GM21367 (cell line): Measurements from ENCODE around the gene XXYLT1.

Experiments
- ATAC-seq: cut with Tn5 transposase; IDR thresholded peaks from one replicate; pipeline ENCODE4 v1.9.1; 2021; ENCODE audit not compliant: unreplicated experiment

Gene XXYLT1

DNA sequence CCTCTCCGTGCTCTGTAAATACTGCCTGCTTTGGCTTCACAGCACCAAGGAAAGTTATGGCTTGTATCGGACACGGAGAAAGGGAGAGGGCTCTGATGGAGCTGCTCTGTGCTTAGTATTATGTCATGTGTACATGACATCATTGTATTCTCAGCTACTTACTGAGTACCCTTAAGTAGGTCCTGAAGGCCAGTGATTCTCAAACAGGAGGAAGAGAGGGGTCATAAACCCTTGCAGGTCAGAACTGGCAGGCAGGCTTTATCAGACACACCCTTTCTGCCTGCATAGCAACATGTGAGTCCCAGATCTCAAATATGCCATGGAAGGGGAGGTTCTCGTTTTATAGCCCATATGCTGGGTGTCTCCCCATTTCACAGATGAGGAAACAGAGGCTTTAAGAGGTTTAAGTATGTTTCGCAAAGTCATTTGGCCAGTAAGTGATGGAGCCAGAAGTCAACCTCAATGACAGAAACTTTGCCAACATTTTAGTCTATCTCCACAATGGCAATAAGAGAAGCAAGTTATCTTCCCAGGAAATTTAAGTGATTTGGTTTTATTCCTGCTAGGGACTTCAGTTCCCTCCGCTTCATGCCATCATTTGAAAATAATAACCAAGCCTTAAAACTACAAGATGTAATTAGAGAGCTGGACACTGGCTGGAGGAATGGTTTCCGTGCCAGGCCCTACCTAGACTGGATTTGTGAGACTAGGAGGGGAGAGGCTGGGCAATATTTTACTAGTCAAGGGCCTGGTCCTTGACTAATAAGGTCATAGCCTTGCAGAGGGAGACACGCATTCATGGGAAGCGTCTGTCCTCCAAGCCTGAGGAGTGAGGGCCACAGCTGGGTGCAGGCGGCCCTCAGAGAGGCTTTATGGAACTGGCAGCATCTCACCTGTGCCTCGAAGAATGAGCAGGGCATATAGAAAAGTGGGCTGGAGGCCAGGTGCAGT is 133.0 kb downstream of the XXYLT1 start:
- no peak for ATAC-seq

DNA sequence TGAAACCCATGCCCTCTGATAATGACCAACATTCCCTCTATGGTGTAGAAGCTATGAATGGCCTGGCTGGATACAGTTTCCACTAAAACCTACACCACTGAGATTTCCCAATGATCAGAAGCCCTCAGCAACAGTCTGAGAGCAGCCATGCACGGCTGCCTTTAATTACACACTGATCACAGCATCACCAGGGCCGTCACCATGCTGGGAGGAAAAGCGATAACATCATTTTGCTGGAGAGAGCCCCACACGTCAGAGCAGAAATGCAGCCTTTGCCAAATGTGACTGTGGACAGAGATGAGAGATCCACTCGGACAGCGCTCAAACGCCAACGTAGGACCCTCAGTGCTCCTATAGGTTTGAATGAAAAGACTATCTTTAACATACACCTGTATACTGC is 135.0 kb downstream of the XXYLT1 start:
- no peak for ATAC-seq

GRCh38 chr3:195134431-195134830 is 136.5 kb downstream of the XXYLT1 start:
- ATAC-seq = no peak

- no peak for ATAC-seq
These were observed 137.5 kb downstream of the XXYLT1 start for GRCh38 chr3:195133462-195133861.

DNA sequence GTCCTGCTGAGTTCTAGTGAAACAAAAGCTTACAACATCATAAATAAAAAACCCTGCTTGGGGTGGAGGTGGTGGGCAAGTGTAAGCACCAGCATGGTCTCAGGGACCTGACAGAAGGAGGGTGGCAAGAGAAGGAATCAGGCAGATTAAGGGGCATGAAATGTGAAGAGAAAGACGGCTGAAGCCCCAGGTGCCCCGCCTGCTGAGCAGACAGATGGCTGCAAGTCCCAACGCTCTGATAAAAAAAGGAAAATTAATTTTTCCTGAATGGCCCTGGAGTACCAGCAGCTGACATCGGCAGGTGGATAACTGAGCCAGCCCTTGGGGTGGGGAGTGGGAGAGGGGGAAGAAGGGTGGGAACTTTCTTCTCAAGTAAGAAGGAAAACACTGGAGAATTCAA is 137.9 kb downstream of the XXYLT1 start:
- no peak for ATAC-seq

DNA sequence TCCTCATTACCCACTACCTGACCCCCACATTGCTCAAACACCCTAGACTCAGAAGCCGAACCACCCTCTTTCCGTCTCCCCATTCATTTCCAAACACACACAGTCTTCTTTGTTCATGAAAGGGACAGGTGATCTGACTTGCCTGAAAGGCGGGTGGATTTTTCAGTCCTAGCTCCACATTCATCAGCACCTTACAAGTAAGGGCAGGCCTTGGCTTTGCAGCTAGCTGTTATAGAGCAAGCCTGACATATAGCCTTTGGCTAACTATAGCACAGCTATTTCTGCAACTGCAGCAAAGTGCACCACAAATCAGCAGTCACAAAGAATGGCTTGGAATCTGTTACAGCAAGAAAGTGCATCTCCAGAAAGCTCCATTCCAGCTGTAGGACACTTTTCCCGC is 139.8 kb downstream of the XXYLT1 start:
- ATAC-seq = no peak

- peak; percentile 84 for ATAC-seq
These were observed 141.1 kb downstream of the XXYLT1 start for GRCh38 chr3:195129644-195130492.

- no peak for ATAC-seq
These were observed 141.8 kb downstream of the XXYLT1 start for GRCh38 chr3:195129072-195129643.

DNA sequence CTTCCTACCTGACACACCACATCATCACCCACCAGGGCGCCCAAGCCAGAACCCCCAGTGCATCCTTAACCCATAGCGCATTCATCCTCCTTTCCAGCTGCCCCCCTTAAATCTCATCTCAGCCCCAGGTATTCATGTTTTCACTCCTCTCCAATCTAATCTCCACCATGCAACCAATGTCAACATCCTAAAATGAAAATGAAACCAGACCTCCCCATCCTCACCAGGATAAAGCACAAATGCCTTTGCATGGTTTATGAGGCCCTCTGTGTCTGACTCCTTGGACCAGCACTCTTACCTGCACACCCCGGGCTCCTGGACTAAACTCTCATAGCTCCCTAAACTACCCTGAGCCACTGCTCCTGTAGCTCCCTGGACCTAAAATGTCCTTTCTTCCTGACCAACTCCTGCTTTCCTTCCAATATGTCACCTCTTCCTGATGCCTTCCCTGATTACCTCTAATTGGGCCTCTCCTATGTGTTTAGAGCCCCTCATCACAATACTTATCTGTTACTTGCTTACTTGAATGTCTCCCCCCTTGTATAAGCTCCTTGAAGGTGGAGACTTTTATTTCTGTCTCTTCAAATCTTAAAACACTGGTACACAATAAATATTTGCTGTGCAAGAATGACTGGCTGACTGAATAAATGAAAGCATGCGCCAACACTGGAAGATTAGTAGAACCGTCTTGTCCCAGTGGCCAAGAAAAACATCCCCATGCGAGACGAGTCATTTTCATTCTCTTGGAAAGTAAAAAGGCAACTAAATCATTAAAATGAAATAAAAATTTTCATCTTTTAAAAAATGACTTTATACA is 142.5 kb downstream of the XXYLT1 start:
- no peak for ATAC-seq

GRCh38 chr3:195126056-195126605 is 144.8 kb downstream of the XXYLT1 start:
- no peak for ATAC-seq

DNA sequence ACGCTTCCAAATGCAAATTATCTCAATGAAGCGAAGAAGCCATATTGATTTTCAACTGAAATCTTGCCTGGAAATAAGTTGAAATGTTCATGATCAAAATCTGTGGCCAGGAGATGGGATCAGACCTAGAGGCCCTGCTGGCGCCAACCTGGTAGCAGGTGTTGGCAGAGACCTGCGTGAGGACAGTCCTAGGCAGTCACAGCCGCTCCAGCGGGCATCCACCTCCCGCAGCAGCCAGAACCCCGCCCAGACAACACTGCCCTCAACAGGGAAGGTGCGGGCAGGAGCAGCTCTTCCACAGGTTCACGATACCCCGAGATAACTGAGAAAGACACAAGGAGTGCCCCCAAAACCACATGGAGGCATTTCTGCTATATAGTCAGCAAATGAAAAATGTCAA is 145.3 kb downstream of the XXYLT1 start:
- ATAC-seq = no peak

DNA sequence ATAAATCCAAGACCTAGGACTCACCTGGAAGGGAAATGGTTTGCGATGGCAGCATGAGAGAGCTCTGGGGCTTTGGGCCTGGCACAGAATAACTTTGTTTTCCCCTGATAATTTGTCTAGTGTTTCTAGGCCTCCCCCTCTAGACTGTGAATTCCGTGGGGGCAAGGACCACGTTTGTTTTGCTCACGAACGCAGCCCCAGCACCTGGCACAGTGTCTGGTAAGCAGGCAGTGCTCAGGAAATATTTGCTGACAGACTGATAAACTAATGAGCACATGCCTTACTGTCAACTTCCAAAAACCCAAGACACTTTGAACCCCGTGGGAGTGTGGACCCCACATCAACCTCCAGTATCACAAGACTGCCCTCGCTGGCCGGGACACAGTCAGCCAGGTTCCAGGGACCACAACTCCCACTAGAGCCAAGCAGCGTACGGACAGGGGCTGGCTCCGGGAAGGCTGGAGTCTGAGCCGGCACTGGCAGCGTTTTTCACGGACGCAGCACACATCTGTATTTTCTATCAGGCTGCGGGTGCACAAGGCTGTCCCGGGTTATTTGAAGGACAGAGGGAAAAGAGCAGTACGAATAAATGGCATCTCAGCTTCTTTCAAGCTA is 146.5 kb downstream of the XXYLT1 start:
- no peak for ATAC-seq

- ATAC-seq = no peak
These were observed 147.7 kb downstream of the XXYLT1 start for GRCh38 chr3:195123281-195123691.

- ATAC-seq = no peak
These were observed 148.7 kb downstream of the XXYLT1 start for GRCh38 chr3:195122261-195122660.

GRCh38 chr3:195120267-195120601 is 150.7 kb downstream of the XXYLT1 start:
- no peak for ATAC-seq

GRCh38 chr3:195119461-195120266 is 151.3 kb downstream of the XXYLT1 start:
- no peak for ATAC-seq

GRCh38 chr3:195118671-195119070 is 152.3 kb downstream of the XXYLT1 start:
- ATAC-seq = no peak

DNA sequence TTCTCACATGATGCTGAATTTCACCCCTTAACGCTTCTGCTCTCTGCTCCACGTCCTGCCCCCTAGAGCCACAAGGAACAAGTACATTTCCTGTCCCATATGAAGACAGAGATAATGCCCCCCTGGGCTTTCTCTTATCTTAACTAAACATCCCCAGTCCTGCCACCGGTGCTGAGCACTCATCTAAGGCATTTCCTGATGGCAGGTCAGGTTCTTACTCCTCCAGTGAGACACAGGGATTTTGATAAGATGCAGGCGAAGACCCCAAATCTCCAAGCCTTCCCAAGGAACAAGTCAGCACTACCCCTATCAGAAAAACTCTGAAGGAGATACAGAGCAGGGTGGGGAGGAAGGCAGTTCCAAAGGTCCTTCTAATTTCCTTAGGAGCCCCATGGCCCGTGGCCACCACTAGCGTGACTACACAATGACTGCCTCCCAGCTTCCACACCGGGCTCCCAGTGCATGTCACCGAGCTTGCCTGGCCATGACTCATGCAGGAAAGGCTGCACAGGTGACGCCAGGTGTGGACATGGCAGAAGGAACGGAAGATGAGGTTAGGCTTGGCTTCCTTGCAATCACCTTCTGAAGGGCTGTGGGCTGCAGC is 152.9 kb downstream of the XXYLT1 start:
- ATAC-seq = no peak
